Caco-2 (cell line): ENCODE results near the gene ASCL5. TPM values are rescaled to one million over a fixed set of nuclear protein-coding genes. Genes with fewer than 3 reads are reported as not detected.

Experiments used
- BruUV-seq: library from RNA; stranded (reverse); fragments of 400-500 nt; replicated peaks from 2 replicates; lab custom pipeline; 2021; lab: Mats Ljungman, UMichigan
- CTCF ChIA-PET: fragments of 300-600 bp; sonication (Branson Sonifier 250); formaldehyde crosslinking; loops from one replicate; lab custom pipeline; 2022; ENCODE audit warnings: antibody characterized with exemption; lab: Charles Lee
- POLR2A ChIA-PET: fragments of 300-600 bp; sonication (Branson Sonifier 250); formaldehyde crosslinking; loops from one replicate; lab custom pipeline; 2022; ENCODE audit warnings: antibody characterized with exemption; lab: Charles Lee
- DNase-seq, 2 experiments: peaks; one replicate each; pipeline versions ENCODE4 v3.0.0 to v3.0.0-alpha.2; 2020 to 2022
- H3K27me3 ChIP-seq: replicated peaks from 2 replicates; pipeline ENCODE4 v1.6.0; 2011; ENCODE audit warnings: low read length; ENCODE audit not compliant: control insufficient read depth, insufficient read depth
- H3K36me3 ChIP-seq: 2 replicates; pipeline ENCODE4 v1.5.1; 2011; ENCODE audit warnings: low read length; ENCODE audit not compliant: control insufficient read depth, insufficient read depth
- H3K4me1 ChIP-seq: fragments of 250-450 bp; sonication (Bioruptor Pico); 2 replicates; pipeline ENCODE4 v1.5.1; 2020; ENCODE audit warnings: mild to moderate bottlenecking
- H3K4me3 ChIP-seq: 2 replicates; pipeline ENCODE4 v1.5.1; 2011; ENCODE audit warnings: low read depth, mild to moderate bottlenecking, control low read depth, low read length
- H3K9me3 ChIP-seq: fragments of 250-450 bp; sonication (Bioruptor Pico); 2 replicates; pipeline ENCODE4 v1.5.1; 2020; ENCODE audit warnings: mild to moderate bottlenecking, moderate library complexity
- H3K27ac Mint-ChIP-seq: one replicate; pipeline ENCODE4 v1.8.0; 2022; ENCODE audit warnings: mixed read lengths; ENCODE audit not compliant: unreplicated experiment
- H3K27me3 Mint-ChIP-seq: one replicate; pipeline ENCODE4 v1.8.0; 2022; ENCODE audit warnings: mixed read lengths; ENCODE audit not compliant: insufficient read depth, unreplicated experiment
- H3K36me3 Mint-ChIP-seq: one replicate; pipeline ENCODE4 v1.8.0; 2022; ENCODE audit warnings: mild to moderate bottlenecking, mixed read lengths; ENCODE audit not compliant: insufficient read depth, unreplicated experiment
- H3K4me1 Mint-ChIP-seq: one replicate; pipeline ENCODE4 v1.8.0; 2022; ENCODE audit warnings: low read depth, mixed read lengths; ENCODE audit not compliant: unreplicated experiment
- H3K4me3 Mint-ChIP-seq: one replicate; pipeline ENCODE4 v1.8.0; 2022; ENCODE audit warnings: mild to moderate bottlenecking, moderate library complexity, mixed read lengths; ENCODE audit not compliant: unreplicated experiment
- H3K9me3 Mint-ChIP-seq: one replicate; pipeline ENCODE4 v1.8.0; 2022; ENCODE audit warnings: mixed read lengths; ENCODE audit not compliant: unreplicated experiment
- CTCF ChIP-seq, 2 experiments: fragments of 200-600 bp in 1 of 2; IDR thresholded peaks; 1 replicate in 1 of 2; 2 replicates in 1 of 2; pipeline versions ENCODE4 v1.5.1 to v1.8.0; 2011 to 2022; ENCODE audit warnings: antibody characterized with exemption in 1 of 2, control low read depth in 1 of 2, inconsistent platforms in 1 of 2, low read depth in 1 of 2, low read length in 1 of 2, mild to moderate bottlenecking in 1 of 2, moderate library complexity in 1 of 2; ENCODE audit not compliant: insufficient read depth in 1 of 2, severe bottlenecking in 1 of 2, unreplicated experiment in 1 of 2
- intact Hi-C: fragments of 100-400 bp; cut with micrococcal nuclease; formaldehyde crosslinking; loops from one replicate; pipeline ENCODE4 v1.10.0; 2022; ENCODE audit not compliant: unreplicated experiment
- total RNA-seq: library from RNA; stranded (reverse); gene quantifications from 2 replicates; pipeline ENCODE4 v1.2.3, GENCODE V29; 2022

The ASCL5 gene
- total RNA-seq, 1 experiment from 2014 or later: 0.48 TPM

- Histone ChIP-seq H3K4me1 (no peaks in the 10 kb centered on the region), H3K36me3 (no peaks in the 10 kb centered on the region), H3K27me3 (no peaks in the 10 kb centered on the region), H3K9me3 (no peaks in the 10 kb centered on the region), H3K4me3 (no peak overlapping the region)
- Mint-ChIP-seq H3K27me3 (peaks cover 6% of the 10 kb centered on the region), H3K27ac (no peak overlapping the region), H3K9me3 (no peaks in the 10 kb centered on the region), H3K4me3 (no peak overlapping the region), H3K36me3 (no peaks in the 10 kb centered on the region), H3K4me1 (no peaks in the 10 kb centered on the region)
- ChIA-PET POLR2A (no interaction called here), CTCF (no interaction called here)
- no peak for TF ChIP-seq CTCF (IDR thresholded peaks at IDR 0.05; ENCODE audit: insufficient read depth in 1 of 2, low read depth in 1 of 2, low read length in 1 of 2, severe bottlenecking in 1 of 2, unreplicated experiment in 1 of 2)
- no peak for DNase-seq
- intact Hi-C loops: no loop called here
- BruUV-seq: no TSS peak
Observed at GRCh38 chr1:201093962-201094361, 33.0 kb downstream of the ASCL5 start.

- Mint-ChIP-seq H3K27me3 (peaks cover 6% of the 10 kb centered on the region), H3K9me3 (no peaks in the 10 kb centered on the region), H3K27ac (no peak overlapping the region), H3K4me3 (no peak overlapping the region), H3K4me1 (no peaks in the 10 kb centered on the region), H3K36me3 (no peaks in the 10 kb centered on the region)
- POLR2A ChIA-PET: no interaction called here
- no TSS peak for BruUV-seq
- DNase-seq: no peak
- no peak overlapping the region for H3K4me3 ChIP-seq
- intact Hi-C loops: no loop called here
- H3K4me1 ChIP-seq: no peaks in the 10 kb centered on the region
- H3K9me3 ChIP-seq: no peaks in the 10 kb centered on the region
- CTCF ChIA-PET: no interaction called here
- no peaks in the 10 kb centered on the region for H3K27me3 ChIP-seq
- no peak for TF ChIP-seq CTCF (IDR thresholded peaks at IDR 0.05; ENCODE audit: insufficient read depth in 1 of 2, low read depth in 1 of 2, low read length in 1 of 2, severe bottlenecking in 1 of 2, unreplicated experiment in 1 of 2)
- no peaks in the 10 kb centered on the region for H3K36me3 ChIP-seq
Observed at GRCh38 chr1:201093561-201093960, 33.4 kb downstream of the ASCL5 start.

GRCh38 chr1:201092738-201093137 lies 34.2 kb downstream of the ASCL5 start:
- H3K27me3 ChIP-seq: no peaks in the 10 kb centered on the region
- no peaks in the 10 kb centered on the region for H3K9me3 Mint-ChIP-seq
- no peak overlapping the region for H3K27ac Mint-ChIP-seq
- no peak for DNase-seq
- H3K9me3 ChIP-seq: no peaks in the 10 kb centered on the region
- H3K4me1 ChIP-seq: no peaks in the 10 kb centered on the region
- intact Hi-C loops: no loop called here
- no peak for TF ChIP-seq CTCF (IDR thresholded peaks at IDR 0.05; ENCODE audit: insufficient read depth in 1 of 2, low read depth in 1 of 2, low read length in 1 of 2, severe bottlenecking in 1 of 2, unreplicated experiment in 1 of 2)
- no TSS peak for BruUV-seq
- H3K36me3 ChIP-seq: no peaks in the 10 kb centered on the region
- ChIA-PET CTCF (no interaction called here), POLR2A (no interaction called here)
- no peak overlapping the region for H3K4me3 Mint-ChIP-seq
- no peaks in the 10 kb centered on the region for H3K36me3 Mint-ChIP-seq
- no peak overlapping the region for H3K4me3 ChIP-seq
- H3K4me1 Mint-ChIP-seq: no peaks in the 10 kb centered on the region
- H3K27me3 Mint-ChIP-seq: peaks cover 6% of the 10 kb centered on the region
